Ovary (tissue), 3 donors: ENCODE results near the gene IGFL3.

Experiments used
- EP300 ChIP-seq: sonication (generic); formaldehyde crosslinking; IDR thresholded peaks from one replicate; pipeline ENCODE4 v1.6.1; 2017; ENCODE audit warnings: antibody characterized with exemption
- POLR2A ChIP-seq: fragments of 450-650 bp; IDR thresholded peaks from one replicate; pipeline ENCODE4 v1.6.1; 2017; ENCODE audit warnings: antibody characterized with exemption, mild to moderate bottlenecking, moderate library complexity
- TF ChIP-seq, protein P1 (sequence below), 3 donors: fragments of 450-650 bp in 2 of 3; fragments of 200-600 bp in 1 of 3; IDR thresholded peaks; one replicate each; pipeline versions ENCODE4 v1.5.1 to v1.8.0; 2016 to 2022; ENCODE audit warnings: antibody characterized with exemption in 3 of 3, mild to moderate bottlenecking in 1 of 3
- donor health status: DM: no; HTN: no; CAD: no.

DNA sequence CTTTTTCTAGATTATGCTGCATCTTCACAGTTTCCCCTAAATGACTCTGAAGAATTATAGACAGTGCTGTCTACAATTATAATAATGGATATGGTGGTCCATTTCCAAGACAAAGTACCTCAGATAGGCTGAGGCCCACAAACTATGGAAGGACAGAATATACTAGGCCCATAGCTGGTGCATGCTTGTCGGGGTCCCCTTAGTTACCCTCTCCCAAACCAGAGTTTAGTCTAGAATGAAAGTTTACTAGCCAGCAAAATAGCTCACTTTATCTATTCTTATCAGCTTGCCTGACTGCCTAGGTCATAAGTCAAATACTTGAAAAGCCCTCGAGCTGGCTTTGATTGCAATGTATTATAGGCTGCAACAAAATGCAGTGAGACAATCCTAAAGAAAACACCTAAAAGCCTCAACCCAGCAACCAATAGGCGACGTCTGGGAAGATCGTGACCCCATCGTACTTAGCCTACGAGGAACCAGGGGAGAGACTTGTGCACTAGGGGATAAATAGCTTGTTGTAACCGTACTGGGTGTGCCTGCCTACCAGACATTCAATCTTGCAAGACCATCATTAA lies 22.8 kb upstream of the IGFL3 start:
- no peak for TF ChIP-seq EP300
- TF ChIP-seq, protein P1, sequence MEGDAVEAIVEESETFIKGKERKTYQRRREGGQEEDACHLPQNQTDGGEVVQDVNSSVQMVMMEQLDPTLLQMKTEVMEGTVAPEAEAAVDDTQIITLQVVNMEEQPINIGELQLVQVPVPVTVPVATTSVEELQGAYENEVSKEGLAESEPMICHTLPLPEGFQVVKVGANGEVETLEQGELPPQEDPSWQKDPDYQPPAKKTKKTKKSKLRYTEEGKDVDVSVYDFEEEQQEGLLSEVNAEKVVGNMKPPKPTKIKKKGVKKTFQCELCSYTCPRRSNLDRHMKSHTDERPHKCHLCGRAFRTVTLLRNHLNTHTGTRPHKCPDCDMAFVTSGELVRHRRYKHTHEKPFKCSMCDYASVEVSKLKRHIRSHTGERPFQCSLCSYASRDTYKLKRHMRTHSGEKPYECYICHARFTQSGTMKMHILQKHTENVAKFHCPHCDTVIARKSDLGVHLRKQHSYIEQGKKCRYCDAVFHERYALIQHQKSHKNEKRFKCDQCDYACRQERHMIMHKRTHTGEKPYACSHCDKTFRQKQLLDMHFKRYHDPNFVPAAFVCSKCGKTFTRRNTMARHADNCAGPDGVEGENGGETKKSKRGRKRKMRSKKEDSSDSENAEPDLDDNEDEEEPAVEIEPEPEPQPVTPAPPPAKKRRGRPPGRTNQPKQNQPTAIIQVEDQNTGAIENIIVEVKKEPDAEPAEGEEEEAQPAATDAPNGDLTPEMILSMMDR (IDR thresholded peaks at IDR 0.05): no peak
- TF ChIP-seq POLR2A: no peak
